GM12878 (cell line): ENCODE measurements around the gene PAPOLG. TPM values are rescaled to one million over a fixed set of nuclear protein-coding genes. Genes with fewer than 3 reads are reported as not detected.

Source experiments
- ATF3 ChIP-seq: IDR thresholded peaks from 2 replicates; pipeline ENCODE4 v1.6.1; 2011; ENCODE audit warnings: low read depth, mild to moderate bottlenecking, low read length, moderate library complexity, borderline replicate concordance; ENCODE audit errors: extremely low read depth
- ATF7 ChIP-seq: fragments of 450-650 bp; IDR thresholded peaks from 2 replicates; pipeline ENCODE4 v1.6.1; 2016; ENCODE audit warnings: low read depth, mild to moderate bottlenecking
- BHLHE40 ChIP-seq, 2 experiments: fragments of 450-650 bp in 1 of 2; IDR thresholded peaks; 2 replicates each; pipeline ENCODE4 v1.6.1; 2011 to 2017; ENCODE audit warnings: low read depth in 2 of 2, borderline replicate concordance in 1 of 2, improper control_type of control experiment in 1 of 2, low read length in 1 of 2, mild to moderate bottlenecking in 1 of 2
- CEBPZ ChIP-seq: fragments of 150-350 bp; IDR thresholded peaks from 2 replicates; pipeline ENCODE4 v1.6.1; 2016; ENCODE audit warnings: low read depth, low read length
- E4F1 ChIP-seq: fragments of 450-650 bp; IDR thresholded peaks from 2 replicates; pipeline ENCODE4 v1.6.1; 2018; ENCODE audit warnings: borderline replicate concordance, mild to moderate bottlenecking; ENCODE audit not compliant: partially characterized antibody
- ELK1 ChIP-seq: IDR thresholded peaks from 2 replicates; pipeline ENCODE4 v1.6.1; 2012; ENCODE audit warnings: low read depth, low read length, improper control_type of control experiment
- MLLT1 ChIP-seq: fragments of 450-650 bp; IDR thresholded peaks from 2 replicates; pipeline ENCODE4 v1.6.1; 2016; ENCODE audit warnings: mild to moderate bottlenecking
- PAX5 ChIP-seq: IDR thresholded peaks from 2 replicates; pipeline ENCODE4 v1.6.1; 2011; ENCODE audit warnings: low read depth, low read length, borderline replicate concordance
- polyA plus RNA-seq, 11 experiments: library from polyadenylated mRNA; depleted of rRNA in 4 of 11; unstranded in 6 of 11; stranded (reverse) in 5 of 11; fragments of >200 nt; fragmentation: Nextera tagmentation in 4 of 11; fragmentation: Illumina TruSeq in 1 of 11; extraction: Ambion mirVana in 4 of 11; extraction: Trizol in 1 of 11; gene quantifications; 1 replicate in 1 of 11; 2 replicates in 10 of 11; pipeline versions ENCODE4 v1.2.1 to v1.2.3, GENCODE V29; 2011 to 2016; ENCODE audit warnings: inconsistent platforms in 2 of 11, missing spikeins in 2 of 11, low read depth in 1 of 11
- total RNA-seq, 4 experiments: library from RNA; depleted of rRNA in 3 of 4; stranded (reverse); fragments of >200 nt in 3 of 4; fragmentation: Illumina TruSeq in 1 of 4; extraction: Trizol in 1 of 4; gene quantifications; 2 replicates each; pipeline versions ENCODE4 v1.2.1 to v1.2.3, GENCODE V29; 2013 to 2021

PAPOLG gene
- total and polyA plus RNA-seq, 10 of the 15 experiments (the other 5 are each of a cell fraction or from before 2014, with no cell fraction given): 4.2 to 15.8 (median 10.7) TPM

GRCh38 chr2:60837123-60837522, 81.1 kb downstream of the PAPOLG start (continued):
- TF ChIP-seq CEBPZ (no peak), ATF3 (no peak), PAX5 (no peak), BHLHE40 (IDR thresholded peaks at IDR 0.05; ENCODE audit: borderline replicate concordance in 1 of 2, low read depth in 2 of 2, low read length in 1 of 2) (peak in 1 of 2 experiments; percentile 45; a peak in 1 of 4 replicates), MLLT1 (no peak), E4F1 (no peak), ATF7 (0 out of 2 replicates have a peak, but pooled peaks have one; percentile 11), ELK1 (no peak)
